ENCODE measurements around the gene ADAMTS3.
A peak's percentile ranks its signal among the peaks of the same experiment; 100 is the strongest.

Gene ADAMTS3

DNA sequence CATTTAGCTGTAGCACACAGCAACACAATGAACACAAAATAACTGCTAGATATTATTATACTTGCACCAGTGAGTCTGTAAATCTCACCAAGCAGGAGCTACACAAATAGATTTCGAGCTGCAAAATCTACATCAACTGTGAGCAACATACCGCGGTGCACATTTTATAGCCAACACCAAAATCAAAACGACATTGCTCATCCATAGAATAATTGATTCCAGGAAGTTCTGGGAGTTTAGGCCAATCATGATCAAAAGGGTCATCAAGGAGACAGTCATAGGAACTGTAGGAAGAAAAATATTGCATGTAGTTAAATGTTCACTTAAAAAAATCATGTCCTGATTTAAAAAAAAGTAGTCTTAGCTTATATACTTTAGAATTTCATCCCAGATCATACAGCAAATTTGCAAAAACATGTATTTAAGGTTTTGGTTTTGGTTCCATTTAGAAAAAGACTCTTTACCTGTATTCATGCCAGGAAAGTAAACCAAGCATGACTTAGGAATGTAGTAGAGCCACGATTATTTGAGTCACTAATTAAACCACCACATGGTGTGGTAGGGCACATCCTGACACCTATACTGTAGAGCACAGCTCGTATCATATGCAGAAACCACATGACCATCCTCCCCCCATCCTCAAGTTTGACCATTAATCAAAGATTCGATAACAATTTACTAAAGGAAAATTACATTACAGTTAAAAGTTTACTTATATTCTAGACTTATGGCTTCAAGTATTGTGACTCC lies 250.4 kb downstream of the ADAMTS3 start:
- H3K27ac ChIP-seq, result no peak overlapping the region
- TF ChIP-seq, protein P1, sequence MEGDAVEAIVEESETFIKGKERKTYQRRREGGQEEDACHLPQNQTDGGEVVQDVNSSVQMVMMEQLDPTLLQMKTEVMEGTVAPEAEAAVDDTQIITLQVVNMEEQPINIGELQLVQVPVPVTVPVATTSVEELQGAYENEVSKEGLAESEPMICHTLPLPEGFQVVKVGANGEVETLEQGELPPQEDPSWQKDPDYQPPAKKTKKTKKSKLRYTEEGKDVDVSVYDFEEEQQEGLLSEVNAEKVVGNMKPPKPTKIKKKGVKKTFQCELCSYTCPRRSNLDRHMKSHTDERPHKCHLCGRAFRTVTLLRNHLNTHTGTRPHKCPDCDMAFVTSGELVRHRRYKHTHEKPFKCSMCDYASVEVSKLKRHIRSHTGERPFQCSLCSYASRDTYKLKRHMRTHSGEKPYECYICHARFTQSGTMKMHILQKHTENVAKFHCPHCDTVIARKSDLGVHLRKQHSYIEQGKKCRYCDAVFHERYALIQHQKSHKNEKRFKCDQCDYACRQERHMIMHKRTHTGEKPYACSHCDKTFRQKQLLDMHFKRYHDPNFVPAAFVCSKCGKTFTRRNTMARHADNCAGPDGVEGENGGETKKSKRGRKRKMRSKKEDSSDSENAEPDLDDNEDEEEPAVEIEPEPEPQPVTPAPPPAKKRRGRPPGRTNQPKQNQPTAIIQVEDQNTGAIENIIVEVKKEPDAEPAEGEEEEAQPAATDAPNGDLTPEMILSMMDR (conservative IDR thresholded peaks at IDR 0.05; ENCODE audit: low read depth), result no peak
- CTCF ChIA-PET, result interaction anchor here (0.6 to 1.3 kb wide), 4 partner anchors 8 to 522 kb away, joined by 3 to 6 read pairs (median 4); no protein-coding TSS in a partner anchor
- POLR2A ChIA-PET (ENCODE audit: low non-redundant PET), result no interaction called here
- peak; percentile 46 for DNase-seq (ENCODE audit: low spot score)

DNA sequence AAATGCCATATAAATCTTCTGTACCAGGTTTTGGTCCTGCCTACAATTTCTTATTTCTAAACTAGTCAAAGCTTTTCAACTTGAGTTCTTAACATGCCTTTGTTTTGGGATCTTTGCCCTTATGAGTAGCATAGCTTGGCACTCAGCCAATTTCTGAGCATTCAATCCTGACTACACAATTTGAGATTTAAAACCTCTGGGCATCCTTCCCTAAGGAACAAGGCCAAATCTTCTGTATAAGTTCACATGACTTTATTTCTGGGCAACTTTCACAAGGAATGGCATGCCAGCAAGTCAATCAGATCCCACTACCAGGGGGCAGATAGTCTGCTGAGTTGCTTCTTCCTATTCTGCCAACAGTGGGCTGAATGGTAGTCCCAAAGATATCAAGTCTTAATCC lies 254.2 kb downstream of the ADAMTS3 start:
- TF ChIP-seq, protein P1 (conservative IDR thresholded peaks at IDR 0.05; ENCODE audit: low read depth), result no peak
- POLR2A ChIA-PET (ENCODE audit: low non-redundant PET), result no interaction called here
- peak; percentile 22 for DNase-seq (ENCODE audit: low spot score)
- CTCF ChIA-PET, result no interaction called here
- H3K27ac ChIP-seq, result no peak overlapping the region

DNA sequence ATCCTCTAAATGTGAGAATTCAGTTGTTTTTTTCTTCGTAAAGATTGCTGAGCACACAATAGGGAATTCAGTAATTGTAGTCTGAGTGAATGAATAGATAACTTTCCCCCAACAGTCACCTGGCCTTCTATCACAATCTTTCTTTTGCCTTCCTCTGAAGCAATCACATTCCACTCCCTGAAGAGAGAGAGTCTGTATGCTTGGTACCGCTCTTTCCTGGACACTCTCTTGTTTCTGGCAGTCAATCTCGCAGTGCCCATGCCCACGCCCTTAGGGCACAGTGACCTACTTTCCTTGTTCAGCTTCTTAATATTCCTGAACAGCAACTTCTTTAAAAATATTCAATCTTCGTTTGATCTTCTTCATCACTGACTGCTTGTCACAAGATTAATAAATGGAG lies 255.9 kb downstream of the ADAMTS3 start:
- ChIA-PET POLR2A (ENCODE audit: low non-redundant PET) (no interaction called here), CTCF (interaction anchor here (1.0 kb wide), 1 partner anchor 14 kb away, joined by 4 read pairs; no protein-coding TSS in a partner anchor)

DNA sequence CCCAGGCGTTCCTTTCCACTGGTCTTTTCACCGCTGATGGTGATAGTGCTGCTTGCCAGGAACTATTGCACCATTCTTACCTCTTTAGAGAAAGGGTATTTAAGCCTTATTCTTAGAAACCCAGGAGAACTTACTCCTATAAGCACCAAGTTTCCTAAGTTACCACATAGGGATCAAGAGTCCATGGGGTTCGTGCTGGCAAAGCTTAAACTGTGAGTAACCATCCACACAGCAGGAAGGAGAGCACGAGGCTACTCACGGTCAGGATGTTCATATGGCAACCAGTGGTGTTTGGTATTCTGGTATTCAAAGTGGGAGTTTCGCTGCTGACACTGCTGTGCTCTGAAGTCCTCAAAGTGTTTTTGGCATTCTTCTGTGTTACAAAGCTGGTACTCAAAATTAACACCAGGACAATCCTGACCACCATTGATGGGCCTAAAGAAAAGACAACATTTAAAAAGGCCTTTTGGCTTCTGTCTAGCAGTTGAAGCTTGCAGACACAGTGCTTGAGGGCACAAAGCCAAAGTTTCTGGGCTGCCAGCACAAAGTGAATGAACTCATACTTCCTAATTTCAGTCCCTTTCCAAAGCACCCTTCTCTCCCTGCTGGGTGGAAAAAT lies 256.9 kb downstream of the ADAMTS3 start:
- ChIA-PET CTCF (interaction anchor here (1.0 kb wide), 1 partner anchor 15 kb away, joined by 4 read pairs; no protein-coding TSS in a partner anchor), POLR2A (ENCODE audit: low non-redundant PET) (no interaction called here)
- DNase-seq (ENCODE audit: low spot score), result peak; percentile 74
- peak overlapping the region; percentile 35; the same call in 1 of the 2 replicates for H3K27ac ChIP-seq
- TF ChIP-seq, protein P1 (conservative IDR thresholded peaks at IDR 0.05; ENCODE audit: low read depth), result no peak

More for the DNA sequence above, 255.9 kb downstream of the ADAMTS3 start:
- no peak overlapping the region for H3K27ac ChIP-seq
- no peak for DNase-seq (ENCODE audit: low spot score)
- TF ChIP-seq, protein P1 (conservative IDR thresholded peaks at IDR 0.05; ENCODE audit: low read depth), result no peak

DNA sequence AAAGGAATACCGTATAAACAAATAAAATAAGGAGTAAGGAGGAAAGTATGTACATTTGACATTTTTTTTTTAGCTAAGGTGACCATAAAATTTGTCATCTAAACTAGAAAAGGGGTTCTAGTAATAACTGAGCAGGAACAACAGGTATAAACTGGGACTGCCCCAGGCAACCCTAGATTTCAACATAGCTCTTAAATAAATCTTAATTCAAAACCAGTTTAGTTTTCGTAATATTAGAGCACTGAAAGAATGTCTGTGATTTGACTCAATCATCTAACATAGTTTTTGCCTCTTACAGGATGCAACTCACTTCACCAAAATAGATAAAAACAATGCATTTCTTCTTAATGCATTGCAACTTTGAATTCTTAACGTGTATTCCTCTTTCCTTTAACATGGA lies 257.7 kb downstream of the ADAMTS3 start:
- CTCF ChIA-PET, result no interaction called here

DNA sequence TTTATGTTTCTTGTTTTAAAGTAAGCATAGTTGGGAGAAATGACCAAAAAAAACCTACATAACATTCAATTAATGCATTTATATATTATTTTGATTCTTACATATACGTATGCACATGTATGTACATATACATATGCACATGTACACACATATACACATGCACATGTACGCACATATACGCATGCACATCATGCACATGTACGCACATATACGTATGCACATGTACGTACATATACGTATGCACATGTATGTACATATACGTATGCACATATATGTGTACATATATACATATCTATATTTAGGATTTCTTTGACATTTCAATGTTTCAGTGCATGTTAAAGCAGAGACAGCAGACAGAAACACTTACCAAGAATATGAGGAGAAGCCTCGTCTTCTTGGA lies 263.4 kb downstream of the ADAMTS3 start:
- ChIA-PET POLR2A (ENCODE audit: low non-redundant PET) (no interaction called here), CTCF (interaction anchor here (0.6 kb wide), 1 partner anchor 577 kb away, joined by 6 read pairs; no protein-coding TSS in a partner anchor)
- no peak for DNase-seq (ENCODE audit: low spot score)
- TF ChIP-seq, protein P1 (conservative IDR thresholded peaks at IDR 0.05; ENCODE audit: low read depth), result no peak
- H3K27ac ChIP-seq, result no peak overlapping the region

More for the DNA sequence above, 257.7 kb downstream of the ADAMTS3 start:
- no peak overlapping the region for H3K27ac ChIP-seq
- DNase-seq (ENCODE audit: low spot score), result peak; percentile 8
- TF ChIP-seq, protein P1 (conservative IDR thresholded peaks at IDR 0.05; ENCODE audit: low read depth), result no peak
- POLR2A ChIA-PET (ENCODE audit: low non-redundant PET), result no interaction called here
